ENCODE data around the gene FLRT1.

Gene FLRT1, protein sequence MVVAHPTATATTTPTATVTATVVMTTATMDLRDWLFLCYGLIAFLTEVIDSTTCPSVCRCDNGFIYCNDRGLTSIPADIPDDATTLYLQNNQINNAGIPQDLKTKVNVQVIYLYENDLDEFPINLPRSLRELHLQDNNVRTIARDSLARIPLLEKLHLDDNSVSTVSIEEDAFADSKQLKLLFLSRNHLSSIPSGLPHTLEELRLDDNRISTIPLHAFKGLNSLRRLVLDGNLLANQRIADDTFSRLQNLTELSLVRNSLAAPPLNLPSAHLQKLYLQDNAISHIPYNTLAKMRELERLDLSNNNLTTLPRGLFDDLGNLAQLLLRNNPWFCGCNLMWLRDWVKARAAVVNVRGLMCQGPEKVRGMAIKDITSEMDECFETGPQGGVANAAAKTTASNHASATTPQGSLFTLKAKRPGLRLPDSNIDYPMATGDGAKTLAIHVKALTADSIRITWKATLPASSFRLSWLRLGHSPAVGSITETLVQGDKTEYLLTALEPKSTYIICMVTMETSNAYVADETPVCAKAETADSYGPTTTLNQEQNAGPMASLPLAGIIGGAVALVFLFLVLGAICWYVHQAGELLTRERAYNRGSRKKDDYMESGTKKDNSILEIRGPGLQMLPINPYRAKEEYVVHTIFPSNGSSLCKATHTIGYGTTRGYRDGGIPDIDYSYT

DNA sequence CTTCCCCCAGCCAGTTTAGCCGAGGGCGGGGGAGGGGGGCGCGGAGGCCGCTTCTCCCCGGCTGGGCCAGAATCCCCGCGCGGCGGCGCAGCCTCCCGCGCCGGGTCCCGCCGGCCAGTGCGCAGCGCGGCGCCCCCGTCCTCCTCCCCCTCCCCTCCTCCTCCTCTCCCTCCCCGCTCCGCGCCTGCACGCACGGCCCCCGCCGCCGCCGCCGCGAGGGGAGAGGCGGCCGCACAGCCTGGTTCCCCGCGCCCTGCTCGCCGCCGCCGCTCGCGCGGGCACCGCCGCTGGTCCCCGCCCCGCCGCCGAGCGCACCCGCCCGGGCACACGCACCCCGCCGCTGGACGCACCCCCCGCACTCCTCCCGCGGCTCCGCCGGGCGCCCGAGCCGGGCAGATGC lies at the start of gene FLRT1:
Gene FLRT1, plus strand, starts transcription at position 356 of the 400 bp plus-strand sequence. CDS start 80,337 bp downstream, outside the sequence.
- Histone ChIP-seq H3K27me3 (replicated peaks; ENCODE audit: insufficient read depth, low read length) (peaks cover 21% of the 10 kb centered on the region), H3K9ac (ENCODE audit: low read length) (no peak within 1 kb of the TSS)

DNA sequence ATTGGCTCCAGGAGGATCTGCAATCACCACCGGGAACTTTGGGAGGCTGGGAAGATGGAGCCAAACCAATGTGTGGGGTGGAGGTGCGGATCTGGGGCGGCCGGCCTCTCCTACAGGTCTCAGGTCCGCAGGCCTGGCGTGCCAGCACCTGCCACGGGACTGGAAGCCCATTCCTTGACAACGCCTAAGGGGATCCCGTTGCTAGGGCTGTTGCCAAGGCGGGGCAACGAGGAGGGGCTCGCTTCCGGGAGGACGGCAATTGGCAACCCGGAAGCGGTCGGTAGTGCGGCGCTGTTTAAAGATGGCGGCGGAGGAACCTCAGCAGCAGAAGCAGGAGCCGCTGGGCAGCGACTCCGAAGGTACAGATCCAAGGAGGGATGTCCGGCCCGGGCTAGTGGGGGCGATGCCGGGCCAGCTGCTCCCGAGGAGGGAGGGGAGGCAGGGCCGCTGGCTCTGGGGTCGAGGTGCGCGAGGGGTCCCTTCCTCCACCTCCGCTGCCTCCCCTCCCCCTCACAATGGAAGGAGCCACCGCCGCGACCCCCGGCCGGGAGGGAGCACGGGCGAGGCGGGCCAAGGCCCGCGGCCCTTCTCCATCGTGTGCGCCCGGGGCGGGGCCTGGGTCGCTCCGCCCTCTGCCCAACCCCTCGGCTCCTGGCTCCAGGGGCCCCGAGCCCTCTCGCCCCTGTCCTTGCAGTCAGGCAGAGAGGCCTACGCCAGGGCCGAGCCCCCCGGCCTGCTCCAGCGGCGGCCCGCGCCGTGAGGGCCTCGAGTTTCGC lies 49.4 kb upstream of the FLRT1 start, which contains the start of gene OTUB1:
Gene OTUB1, plus strand, starts transcription at position 283 of the 776 bp plus-strand sequence. Its CDS starts 19 bp downstream, at position 302.
- Histone ChIP-seq H3K79me2 (ENCODE audit: low read length) (peaks cover 40% of the 10 kb centered on the region), H2AFZ (ENCODE audit: low read length) (peak within 1 kb of the TSS; percentile 93), H3K9me3 (replicated peaks; ENCODE audit: insufficient read depth, low read length) (no peaks in the 10 kb centered on the region), H3K4me2 (ENCODE audit: low read depth, low read length) (peak within 1 kb of the TSS; percentile 77), H3K9me2 (replicated peaks; ENCODE audit: insufficient read depth, low read length) (no peaks in the 10 kb centered on the region), H4K20me1 (ENCODE audit: insufficient read depth, low read length) (no peaks in the 10 kb centered on the region), H3K4me3 (ENCODE audit: low read length) (peak within 1 kb of the TSS; percentile 82), H3F3A (ENCODE audit: insufficient read depth, low read length) (no peaks in the 10 kb centered on the region), H3K9ac (ENCODE audit: low read length) (peak within 1 kb of the TSS; percentile 70), H3K27ac (ENCODE audit: low read length) (peak within 1 kb of the TSS; percentile 40; the same call in 1 of the 2 replicates), H3K4me1 (ENCODE audit: low read length) (peaks cover 8% of the 10 kb centered on the region), H3K27me3 (replicated peaks; ENCODE audit: insufficient read depth, low read length) (no peaks in the 10 kb centered on the region), H3K36me3 (replicated peaks; ENCODE audit: insufficient read depth, low read length) (no peaks in the 10 kb centered on the region)
- TF ChIP-seq EZH2 (optimal IDR thresholded peaks at IDR 0.05; ENCODE audit: low read depth, low read length) (no peak), EZH2phosphoT487 (IDR thresholded peaks at IDR 0.05; ENCODE audit: low read length) (no peak)
- TF ChIP-seq, protein P1, sequence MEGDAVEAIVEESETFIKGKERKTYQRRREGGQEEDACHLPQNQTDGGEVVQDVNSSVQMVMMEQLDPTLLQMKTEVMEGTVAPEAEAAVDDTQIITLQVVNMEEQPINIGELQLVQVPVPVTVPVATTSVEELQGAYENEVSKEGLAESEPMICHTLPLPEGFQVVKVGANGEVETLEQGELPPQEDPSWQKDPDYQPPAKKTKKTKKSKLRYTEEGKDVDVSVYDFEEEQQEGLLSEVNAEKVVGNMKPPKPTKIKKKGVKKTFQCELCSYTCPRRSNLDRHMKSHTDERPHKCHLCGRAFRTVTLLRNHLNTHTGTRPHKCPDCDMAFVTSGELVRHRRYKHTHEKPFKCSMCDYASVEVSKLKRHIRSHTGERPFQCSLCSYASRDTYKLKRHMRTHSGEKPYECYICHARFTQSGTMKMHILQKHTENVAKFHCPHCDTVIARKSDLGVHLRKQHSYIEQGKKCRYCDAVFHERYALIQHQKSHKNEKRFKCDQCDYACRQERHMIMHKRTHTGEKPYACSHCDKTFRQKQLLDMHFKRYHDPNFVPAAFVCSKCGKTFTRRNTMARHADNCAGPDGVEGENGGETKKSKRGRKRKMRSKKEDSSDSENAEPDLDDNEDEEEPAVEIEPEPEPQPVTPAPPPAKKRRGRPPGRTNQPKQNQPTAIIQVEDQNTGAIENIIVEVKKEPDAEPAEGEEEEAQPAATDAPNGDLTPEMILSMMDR (IDR thresholded peaks at IDR 0.05; ENCODE audit: low read length): no peak
- DNase-seq: peak; percentile 84

More for the DNA sequence above, at the start of gene FLRT1:
- Histone ChIP-seq H3K4me1 (ENCODE audit: low read length) (no peaks in the 10 kb centered on the region), H3K9me2 (replicated peaks; ENCODE audit: insufficient read depth, low read length) (no peaks in the 10 kb centered on the region), H3K79me2 (ENCODE audit: low read length) (no peaks in the 10 kb centered on the region), H3K27ac (ENCODE audit: low read length) (no peak within 1 kb of the TSS), H4K20me1 (ENCODE audit: insufficient read depth, low read length) (no peaks in the 10 kb centered on the region), H2AFZ (ENCODE audit: low read length) (no peak within 1 kb of the TSS), H3K4me3 (ENCODE audit: low read length) (no peak within 1 kb of the TSS), H3F3A (ENCODE audit: insufficient read depth, low read length) (no peaks in the 10 kb centered on the region), H3K4me2 (ENCODE audit: low read depth, low read length) (no peak within 1 kb of the TSS), H3K36me3 (replicated peaks; ENCODE audit: insufficient read depth, low read length) (no peaks in the 10 kb centered on the region), H3K9me3 (replicated peaks; ENCODE audit: insufficient read depth, low read length) (no peaks in the 10 kb centered on the region)
- DNase-seq: no peak
- no peak for TF ChIP-seq EZH2phosphoT487 (IDR thresholded peaks at IDR 0.05; ENCODE audit: low read length)
- TF ChIP-seq EZH2 (optimal IDR thresholded peaks at IDR 0.05; ENCODE audit: low read depth, low read length): no peak
- TF ChIP-seq, protein P1 (IDR thresholded peaks at IDR 0.05; ENCODE audit: low read length): no peak

DNA sequence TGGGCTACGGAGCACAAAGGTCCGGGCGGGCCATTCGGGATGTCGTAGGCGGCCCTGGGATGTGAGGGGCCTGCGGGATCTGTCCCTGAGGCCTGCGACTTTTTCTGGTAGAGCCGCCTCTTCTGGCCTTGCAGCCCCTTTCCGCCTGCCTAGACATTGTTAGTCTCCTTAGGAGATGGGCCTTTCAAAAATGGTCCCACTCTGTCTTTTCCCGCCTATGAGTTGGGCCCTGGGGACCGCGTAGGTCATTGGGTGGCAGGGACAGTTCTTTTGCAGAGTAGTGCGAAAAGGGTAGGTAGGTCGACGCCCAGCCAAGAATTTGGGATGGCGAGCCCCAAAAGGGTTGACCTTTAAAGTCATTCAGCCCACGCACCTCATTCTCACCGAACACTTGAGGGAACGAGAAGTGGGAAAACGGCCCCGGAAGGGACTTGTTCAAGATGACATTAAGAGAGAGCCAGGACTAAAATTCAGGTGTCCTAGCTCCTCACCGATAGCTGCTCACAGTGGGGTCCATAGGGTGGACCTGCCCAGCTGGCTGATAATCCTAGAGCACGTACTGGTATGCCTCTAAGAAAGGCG lies 48.7 kb upstream of the FLRT1 start:
- H3K79me2 ChIP-seq (ENCODE audit: low read length): peaks cover 44% of the 10 kb centered on the region
- no peak overlapping the region for H3K27ac ChIP-seq (ENCODE audit: low read length)
- no peaks in the 10 kb centered on the region for H3F3A ChIP-seq (ENCODE audit: insufficient read depth, low read length)
- no peaks in the 10 kb centered on the region for H3K27me3 ChIP-seq (replicated peaks; ENCODE audit: insufficient read depth, low read length)
- no peaks in the 10 kb centered on the region for H3K36me3 ChIP-seq (replicated peaks; ENCODE audit: insufficient read depth, low read length)
- peak overlapping the region; percentile 82 for H3K4me3 ChIP-seq (ENCODE audit: low read length)
- TF ChIP-seq EZH2phosphoT487 (IDR thresholded peaks at IDR 0.05; ENCODE audit: low read length) (no peak), EZH2 (optimal IDR thresholded peaks at IDR 0.05; ENCODE audit: low read depth, low read length) (no peak)
- TF ChIP-seq, protein P1 (IDR thresholded peaks at IDR 0.05; ENCODE audit: low read length): no peak
- H3K9ac ChIP-seq (ENCODE audit: low read length): peak overlapping the region; percentile 70; the same call in 1 of the 2 replicates
- H3K4me2 ChIP-seq (ENCODE audit: low read depth, low read length): peak overlapping the region; percentile 77
- DNase-seq: no peak
- H3K9me2 ChIP-seq (replicated peaks; ENCODE audit: insufficient read depth, low read length): no peaks in the 10 kb centered on the region
- no peaks in the 10 kb centered on the region for H3K9me3 ChIP-seq (replicated peaks; ENCODE audit: insufficient read depth, low read length)
- H4K20me1 ChIP-seq (ENCODE audit: insufficient read depth, low read length): no peaks in the 10 kb centered on the region
- H3K4me1 ChIP-seq (ENCODE audit: low read length): peaks cover 8% of the 10 kb centered on the region
- peak overlapping the region; percentile 93; the same call in 1 of the 2 replicates for H2AFZ ChIP-seq (ENCODE audit: low read length)
